Liver (tissue), 9 donors: ENCODE results near the gene MGRN1. TPM values are rescaled to one million over a fixed set of nuclear protein-coding genes. Genes with fewer than 3 reads are reported as not detected.

Source experiments
- DNase-seq: peaks from one replicate; pipeline ENCODE4 v3.0.0-alpha.2; 2017; ENCODE audit warnings: low spot score
- H3K27ac ChIP-seq, 2 donors: one replicate each; pipeline ENCODE4 v1.7.0; 2013; ENCODE audit warnings: inconsistent platforms in 2 of 2, low read length in 2 of 2, control low read depth in 1 of 2, low read depth in 1 of 2, mild to moderate bottlenecking in 1 of 2
- H3K27me3 ChIP-seq, 4 donors: one replicate each; pipeline versions ENCODE4 v1.6.1 to v1.7.0; 2013; ENCODE audit warnings: low read length in 3 of 4, inconsistent platforms in 1 of 4, mild to moderate bottlenecking in 1 of 4, moderate library complexity in 1 of 4; ENCODE audit not compliant: control insufficient read depth in 4 of 4, insufficient read depth in 4 of 4
- H3K36me3 ChIP-seq, 4 donors: one replicate each; pipeline versions ENCODE4 v1.6.1 to v1.7.0; 2013; ENCODE audit warnings: low read length in 3 of 4, mild to moderate bottlenecking in 3 of 4, low read depth in 1 of 4, moderate library complexity in 1 of 4; ENCODE audit not compliant: control insufficient read depth in 4 of 4, insufficient read depth in 3 of 4
- H3K4me1 ChIP-seq, 4 donors: one replicate each; pipeline versions ENCODE4 v1.6.1 to v1.7.0; 2013; ENCODE audit warnings: low read length in 3 of 4, mild to moderate bottlenecking in 3 of 4, moderate library complexity in 1 of 4; ENCODE audit not compliant: control insufficient read depth in 4 of 4, insufficient read depth in 4 of 4
- H3K4me3 ChIP-seq, 3 donors: one replicate each; pipeline versions ENCODE4 v1.6.1 to v1.7.0; 2013; ENCODE audit warnings: low read length in 3 of 3, control low read depth in 1 of 3, low read depth in 1 of 3, mild to moderate bottlenecking in 1 of 3
- H3K9ac ChIP-seq, 2 donors: one replicate each; pipeline ENCODE4 v1.7.0; 2013; ENCODE audit warnings: low read length in 2 of 2, mild to moderate bottlenecking in 2 of 2, moderate library complexity in 2 of 2, control low read depth in 1 of 2, low read depth in 1 of 2
- H3K9me3 ChIP-seq, 4 donors: one replicate each; pipeline versions ENCODE4 v1.6.1 to v1.7.0; 2013; ENCODE audit warnings: low read length in 3 of 4; ENCODE audit not compliant: control insufficient read depth in 4 of 4
- EGR1 ChIP-seq, 2 donors: IDR thresholded peaks; 2 replicates each; pipeline ENCODE4 v1.6.1; 2016 to 2018; ENCODE audit warnings: antibody characterized with exemption in 2 of 2, low read depth in 2 of 2
- FOXA2 ChIP-seq: IDR thresholded peaks from 2 replicates; pipeline ENCODE4 v1.6.1; 2016; ENCODE audit warnings: antibody characterized with exemption
- GABPA ChIP-seq, 2 donors: IDR thresholded peaks in 1 of 2; conservative IDR thresholded peaks in 1 of 2; 2 replicates each; pipeline ENCODE4 v1.6.1; 2016; ENCODE audit warnings: antibody characterized with exemption in 2 of 2, mild to moderate bottlenecking in 1 of 2, moderate library complexity in 1 of 2
- HNF4A ChIP-seq, 2 donors: conservative IDR thresholded peaks; 2 replicates each; pipeline ENCODE4 v1.6.1; 2016; ENCODE audit warnings: antibody characterized with exemption in 2 of 2, mild to moderate bottlenecking in 2 of 2
- JUND ChIP-seq, 2 donors: IDR thresholded peaks; 2 replicates each; pipeline ENCODE4 v1.6.1; 2016; ENCODE audit warnings: antibody characterized with exemption in 2 of 2
- MAX ChIP-seq: IDR thresholded peaks from 2 replicates; pipeline ENCODE4 v1.6.1; 2016; ENCODE audit warnings: antibody characterized with exemption
- NR2F2 ChIP-seq: IDR thresholded peaks from 2 replicates; pipeline ENCODE4 v1.6.1; 2016; ENCODE audit warnings: antibody characterized with exemption
- RAD21 ChIP-seq, 2 donors: IDR thresholded peaks; 2 replicates each; pipeline ENCODE4 v1.6.1; 2016; ENCODE audit warnings: antibody characterized with exemption in 2 of 2, mild to moderate bottlenecking in 2 of 2
- REST ChIP-seq: IDR thresholded peaks from 2 replicates; pipeline ENCODE4 v1.6.1; 2016; ENCODE audit warnings: antibody characterized with exemption, mild to moderate bottlenecking
- RXRA ChIP-seq, 2 donors: IDR thresholded peaks; 2 replicates each; pipeline ENCODE4 v1.6.1; 2017 to 2018; ENCODE audit warnings: antibody characterized with exemption in 2 of 2, mild to moderate bottlenecking in 1 of 2
- SP1 ChIP-seq: IDR thresholded peaks from 2 replicates; pipeline ENCODE4 v1.6.1; 2018; ENCODE audit warnings: antibody characterized with exemption, mild to moderate bottlenecking
- TAF1 ChIP-seq: conservative IDR thresholded peaks from 2 replicates; pipeline ENCODE4 v1.6.1; 2016; ENCODE audit warnings: antibody characterized with exemption, mild to moderate bottlenecking
- YY1 ChIP-seq: IDR thresholded peaks from 2 replicates; pipeline ENCODE4 v1.6.1; 2016; ENCODE audit warnings: antibody characterized with exemption, mild to moderate bottlenecking
- ZBTB33 ChIP-seq: IDR thresholded peaks from 2 replicates; pipeline ENCODE4 v1.6.1; 2016; ENCODE audit warnings: antibody characterized with exemption
- WGBS: extraction: QIAGEN DNeasy Blood & Tissue Kit; methylation state at CpG from one replicate; pipeline ENCODE4 v1.1.7; 2013; 5-methylcytosine and 5-hydroxymethylcytosine counted together
- polyA plus RNA-seq, 2 donors: library from polyadenylated mRNA; stranded (reverse) in 1 of 2; unstranded in 1 of 2; fragments of 200-250 nt in 1 of 2; fragments of >200 nt in 1 of 2; fragmentation: Nextera tagmentation in 1 of 2; extraction: Ambion mirVana in 1 of 2; gene quantifications; one replicate each; pipeline versions ENCODE4 v1.2.1 to v1.2.3, GENCODE V29; 2013 to 2015
- total RNA-seq, 2 donors: library from RNA; depleted of rRNA; stranded (reverse); fragments of >200 nt; gene quantifications; one replicate each; pipeline ENCODE4 v1.2.3, GENCODE V29; 2014
- donor health status: healthy.
- donor health status: healthy.
- donor health status: healthy.
- donor health status: healthy.
- donor health status: healthy.

MGRN1 gene
- total and polyA plus RNA-seq, 4 donors, result 15.9 to 35.7 (median 25.9) TPM

- Histone ChIP-seq H3K27ac (no peak overlapping the region), H3K4me3 (no peak overlapping the region), H3K9ac (no peak overlapping the region), H3K27me3 (no peaks in the 10 kb centered on the region), H3K36me3 (peaks cover 2 to 38% (median 20%) of the 10 kb centered on the region in 4 donors), H3K4me1 (peaks cover 5 to 36% (median 31%) of the 10 kb centered on the region in 4 donors), H3K9me3 (no peaks in the 10 kb centered on the region)
- TF ChIP-seq SP1, result no peak
- no peak for TF ChIP-seq ZBTB33
- no peak for TF ChIP-seq EGR1 (IDR thresholded peaks at IDR 0.05; ENCODE audit: low read depth in 2 of 2)
- no peak for TF ChIP-seq TAF1
- TF ChIP-seq RXRA (IDR thresholded peaks at IDR 0.05), result no peak
- TF ChIP-seq HNF4A (conservative IDR thresholded peaks at IDR 0.05), result no peak
- no peak for TF ChIP-seq NR2F2
- no peak for TF ChIP-seq MAX
- TF ChIP-seq GABPA (IDR thresholded peaks at IDR 0.05 in 1 of 2, conservative IDR thresholded peaks at IDR 0.05 in 1 of 2), result no peak
- TF ChIP-seq JUND (IDR thresholded peaks at IDR 0.05), result no peak
- TF ChIP-seq RAD21 (IDR thresholded peaks at IDR 0.05), result no peak
- 94% methylated on average over 33 of the region's 33 CpGs for WGBS
- no peak for DNase-seq
Observed at GRCh38 chr16:4673387-4674046, 48.9 kb downstream of the MGRN1 start.

- H3K27ac ChIP-seq, result peak overlapping the region; percentile 83 to 98
- no peaks in the 10 kb centered on the region for H3K27me3 ChIP-seq
Observed at GRCh38 chr16:4674926-4675530, 50.4 kb downstream of the MGRN1 start.

More at GRCh38 chr16:4674926-4675530, 50.4 kb downstream of the MGRN1 start:
- peaks cover 6 to 51% (median 41%) of the 10 kb centered on the region in 4 donors for H3K4me1 ChIP-seq
- TF ChIP-seq ZBTB33, result no peak
- no peak for TF ChIP-seq FOXA2
- no peak for TF ChIP-seq GABPA (IDR thresholded peaks at IDR 0.05 in 1 of 2, conservative IDR thresholded peaks at IDR 0.05 in 1 of 2)
- no peak for TF ChIP-seq REST
- no peak for TF ChIP-seq YY1
- H3K4me3 ChIP-seq, result no peak overlapping the region
- DNase-seq, result no peak
- no peaks in the 10 kb centered on the region for H3K9me3 ChIP-seq
- H3K36me3 ChIP-seq, result peaks cover 0 to 27% (median 10%) of the 10 kb centered on the region in 4 donors
- no peak overlapping the region for H3K9ac ChIP-seq
- 92% methylated on average over 9 of the region's 9 CpGs for WGBS
